Esophagus squamous epithelium (tissue), 4 donors: ENCODE measurements around the gene ASTN2.

Source experiments
- CTCF ChIP-seq, 6 experiments: fragments of 450-650 bp in 4 of 6; fragments of 200-600 bp in 2 of 6; sonication (generic) in 2 of 6; IDR thresholded peaks; one replicate each; pipeline ENCODE4 v1.5.1; 2016 to 2019; ENCODE audit warnings: antibody characterized with exemption in 6 of 6, mild to moderate bottlenecking in 4 of 6, moderate library complexity in 4 of 6
- POLR2A ChIP-seq, 4 donors: fragments of 450-650 bp; IDR thresholded peaks; one replicate each; pipeline ENCODE4 v1.6.1; 2017; ENCODE audit warnings: antibody characterized with exemption in 4 of 4, mild to moderate bottlenecking in 4 of 4, moderate library complexity in 3 of 4

DNA sequence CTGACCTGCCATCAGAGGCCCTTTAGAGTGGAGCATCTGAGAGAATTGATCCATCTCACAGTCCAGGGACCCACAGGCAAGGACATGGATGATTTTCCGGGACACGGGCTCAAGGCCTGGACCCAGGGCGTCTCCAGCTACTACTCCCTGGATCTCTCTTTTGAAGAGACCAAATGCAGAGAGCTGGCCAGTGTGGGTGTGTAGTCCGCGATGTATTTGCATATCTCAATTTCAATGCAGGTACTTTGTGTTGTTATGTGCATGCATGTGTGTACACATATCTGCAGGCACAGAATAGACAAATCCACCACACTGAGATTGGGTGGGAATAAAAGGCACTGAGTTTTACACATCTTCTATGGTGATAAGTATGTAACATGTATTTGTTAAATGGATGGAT, 30.8 kb upstream of the ASTN2 start:
- no peak for TF ChIP-seq CTCF (IDR thresholded peaks at IDR 0.05)
- TF ChIP-seq POLR2A (IDR thresholded peaks at IDR 0.05), result no peak
